Heart left ventricle (tissue), 13 donors: ENCODE measurements around the gene PRKAG2.

ENCODE experiments used
- CTCF ChIP-seq, 12 donors: fragments of 200-600 bp; sonication (generic) in 4 of 12; IDR thresholded peaks; one replicate each; pipeline versions ENCODE4 v1.5.0 to v1.8.0; 2018 to 2022; ENCODE audit warnings: antibody characterized with exemption in 12 of 12, mild to moderate bottlenecking in 5 of 12
- POLR2A ChIP-seq, 2 donors: fragments of 450-650 bp; IDR thresholded peaks; one replicate each; pipeline ENCODE4 v1.6.1; 2017; ENCODE audit warnings: antibody characterized with exemption in 2 of 2, mild to moderate bottlenecking in 2 of 2, moderate library complexity in 2 of 2
- donor health status: ischemic (EF 13 %, LVEDD 7.1; RV severe dilation, severe dysfunction).
- donor health status: DM: no; HTN: yes; CAD: no.
- donor health status: DM: no; HTN: no; CAD: no.
- donor health status: ischemic (EF 25% LVEDD 6.9; RV normal size, moderate dysfunction).
- donor health status: ischemic (EF 25% LVEDD 5.7; RV mildly dilated, moderate dysfunction).
- donor health status: ischemic (EF 35%, LVEDD 5.7; RV mildly dilated, moderate dysfunction).
- donor health status: nonischemic (EF 11% LVEDD 7.7; RV severe dilation, severe dysfunction).
- donor health status: DM: yes; HTN: yes; CAD: no.
- donor health status: PGD.
- donor health status: ischemic (EF 29% LVEDD 5.4; RV normal size, mild dysfunction).
- donor health status: nonischemic (EF 23%, LVEDD 6.1; RV moderate dilation, normal function).

GRCh38 chr7:151721236-151721635, 155.7 kb downstream of the PRKAG2 start:
- TF ChIP-seq CTCF (IDR thresholded peaks at IDR 0.05) (no peak), POLR2A (IDR thresholded peaks at IDR 0.05) (no peak)
